Measurements from ENCODE around the gene LRP1B.

LRP1B gene

GRCh38 chr2:141889788-141890187 lies 241.0 kb downstream of the LRP1B start:
- Histone ChIP-seq H3K9me3 (ENCODE audit: insufficient read depth, low read length) (no peaks in the 10 kb centered on the region), H3K9ac (ENCODE audit: insufficient read length, low read depth) (no peak overlapping the region), H3K27me3 (ENCODE audit: insufficient read depth, insufficient read length) (no peaks in the 10 kb centered on the region), H3K4me1 (ENCODE audit: insufficient read depth, insufficient read length) (no peaks in the 10 kb centered on the region), H3K36me3 (ENCODE audit: insufficient read depth, insufficient read length, low read length) (no peaks in the 10 kb centered on the region), H3K4me3 (ENCODE audit: insufficient read length, low read depth) (no peak overlapping the region)
- no peak for TF ChIP-seq SUZ12 (IDR thresholded peaks at IDR 0.05; ENCODE audit: extremely low read depth, insufficient read depth, insufficient read length)
- no peak for TF ChIP-seq ZNF274 (IDR thresholded peaks at IDR 0.05; ENCODE audit: low read depth, low read length)
- TF ChIP-seq YY1 (IDR thresholded peaks at IDR 0.05; ENCODE audit: insufficient read depth, insufficient read length), result no peak
- no peak for DNase-seq (ENCODE audit: low read depth, low spot score)

DNA sequence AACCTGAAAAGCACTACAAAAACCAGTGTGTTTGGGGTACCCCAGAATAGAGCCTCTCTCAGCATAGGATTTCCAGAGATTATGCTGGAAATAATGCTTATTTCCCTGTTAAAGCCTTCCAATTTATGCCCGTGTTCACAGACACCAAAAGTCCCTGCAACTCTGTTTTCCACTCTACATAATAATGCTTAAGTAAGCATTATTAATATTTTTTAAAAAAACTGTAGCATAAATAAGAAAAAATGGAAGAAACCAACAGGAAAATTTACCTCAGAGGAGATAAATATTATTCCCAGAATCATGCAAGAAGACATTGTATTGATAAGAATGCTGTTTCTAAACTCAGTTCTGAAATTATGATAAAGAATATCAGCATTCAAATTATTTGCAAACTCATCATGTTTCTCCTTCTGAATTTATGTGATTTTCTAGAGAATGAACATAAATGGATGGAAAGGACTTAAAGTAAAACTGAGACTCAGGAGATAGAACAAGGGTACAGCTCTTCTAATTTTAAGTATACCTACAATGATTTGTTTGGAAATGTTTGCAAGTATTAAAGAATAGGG lies 241.7 kb downstream of the LRP1B start:
- Histone ChIP-seq H3K9me3 (ENCODE audit: insufficient read depth, low read length) (no peaks in the 10 kb centered on the region), H3K4me3 (ENCODE audit: insufficient read length, low read depth) (no peak overlapping the region), H3K9ac (ENCODE audit: insufficient read length, low read depth) (no peak overlapping the region), H3K4me1 (ENCODE audit: insufficient read depth, insufficient read length) (no peaks in the 10 kb centered on the region), H3K36me3 (ENCODE audit: insufficient read depth, insufficient read length, low read length) (no peaks in the 10 kb centered on the region), H3K27me3 (ENCODE audit: insufficient read depth, insufficient read length) (no peaks in the 10 kb centered on the region)
- TF ChIP-seq YY1 (IDR thresholded peaks at IDR 0.05; ENCODE audit: insufficient read depth, insufficient read length) (no peak), ZNF274 (IDR thresholded peaks at IDR 0.05; ENCODE audit: low read depth, low read length) (no peak), SUZ12 (IDR thresholded peaks at IDR 0.05; ENCODE audit: extremely low read depth, insufficient read depth, insufficient read length) (no peak)
- DNase-seq (ENCODE audit: low read depth, low spot score), result no peak

- TF ChIP-seq YY1 (IDR thresholded peaks at IDR 0.05; ENCODE audit: insufficient read depth, insufficient read length) (no peak), ZNF274 (IDR thresholded peaks at IDR 0.05; ENCODE audit: low read depth, low read length) (no peak), SUZ12 (IDR thresholded peaks at IDR 0.05; ENCODE audit: extremely low read depth, insufficient read depth, insufficient read length) (no peak)
- no peak for DNase-seq (ENCODE audit: low read depth, low spot score)
These were observed 243.5 kb downstream of the LRP1B start for GRCh38 chr2:141887363-141887762.

GRCh38 chr2:141878016-141878415 lies 252.8 kb downstream of the LRP1B start:
- Histone ChIP-seq H3K27me3 (ENCODE audit: insufficient read depth, insufficient read length) (no peaks in the 10 kb centered on the region), H3K9me3 (ENCODE audit: insufficient read depth, low read length) (no peaks in the 10 kb centered on the region), H3K4me3 (ENCODE audit: insufficient read length, low read depth) (no peak overlapping the region), H3K36me3 (ENCODE audit: insufficient read depth, insufficient read length, low read length) (no peaks in the 10 kb centered on the region), H3K9ac (ENCODE audit: insufficient read length, low read depth) (no peak overlapping the region), H3K4me1 (ENCODE audit: insufficient read depth, insufficient read length) (no peaks in the 10 kb centered on the region)
- no peak for DNase-seq (ENCODE audit: low read depth, low spot score)
- TF ChIP-seq YY1 (IDR thresholded peaks at IDR 0.05; ENCODE audit: insufficient read depth, insufficient read length) (no peak), SUZ12 (IDR thresholded peaks at IDR 0.05; ENCODE audit: extremely low read depth, insufficient read depth, insufficient read length) (no peak), ZNF274 (IDR thresholded peaks at IDR 0.05; ENCODE audit: low read depth, low read length) (no peak)

More at GRCh38 chr2:141887363-141887762, 243.5 kb downstream of the LRP1B start:
- Histone ChIP-seq H3K36me3 (ENCODE audit: insufficient read depth, insufficient read length, low read length) (no peaks in the 10 kb centered on the region), H3K9me3 (ENCODE audit: insufficient read depth, low read length) (no peaks in the 10 kb centered on the region), H3K4me1 (ENCODE audit: insufficient read depth, insufficient read length) (no peaks in the 10 kb centered on the region), H3K9ac (ENCODE audit: insufficient read length, low read depth) (no peak overlapping the region), H3K4me3 (ENCODE audit: insufficient read length, low read depth) (no peak overlapping the region), H3K27me3 (ENCODE audit: insufficient read depth, insufficient read length) (no peaks in the 10 kb centered on the region)

DNA sequence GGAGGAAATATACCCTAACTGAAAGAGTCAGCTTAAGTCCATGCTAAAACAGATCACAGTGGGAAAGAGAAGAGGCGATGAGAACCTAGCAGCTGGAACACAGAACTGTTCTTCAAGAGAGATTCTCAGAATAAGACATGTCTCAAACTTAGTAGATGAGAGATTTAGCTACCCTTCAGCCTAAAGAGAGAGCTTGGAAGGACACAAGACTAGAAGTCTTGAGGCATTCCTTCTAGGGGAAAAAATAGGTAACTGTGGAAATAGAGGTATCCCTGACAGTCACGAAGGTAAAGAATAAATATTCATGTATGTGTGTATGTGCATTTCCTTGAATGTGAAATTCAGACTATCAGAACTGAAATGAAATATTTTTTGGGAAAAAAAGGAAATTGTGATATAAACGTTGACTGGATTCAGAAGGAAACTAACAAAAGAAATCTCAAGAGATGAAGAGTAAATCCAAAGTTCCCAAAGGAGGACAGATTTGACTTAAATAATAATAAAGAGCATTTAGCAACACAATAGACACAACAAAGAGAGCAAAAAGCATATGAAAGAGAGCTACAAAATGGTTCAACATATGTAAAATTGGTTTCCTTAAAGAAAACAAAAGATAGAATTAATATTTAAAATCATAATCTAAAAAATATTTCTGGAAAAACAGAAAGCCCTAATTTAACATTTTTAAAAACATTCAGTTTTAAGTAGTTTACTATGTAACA lies 258.7 kb downstream of the LRP1B start:
- Histone ChIP-seq H3K9me3 (ENCODE audit: insufficient read depth, low read length) (no peaks in the 10 kb centered on the region), H3K4me3 (ENCODE audit: insufficient read length, low read depth) (no peak overlapping the region), H3K4me1 (ENCODE audit: insufficient read depth, insufficient read length) (no peaks in the 10 kb centered on the region), H3K36me3 (ENCODE audit: insufficient read depth, insufficient read length, low read length) (no peaks in the 10 kb centered on the region), H3K9ac (ENCODE audit: insufficient read length, low read depth) (no peak overlapping the region), H3K27me3 (ENCODE audit: insufficient read depth, insufficient read length) (no peaks in the 10 kb centered on the region)
- TF ChIP-seq SUZ12 (IDR thresholded peaks at IDR 0.05; ENCODE audit: extremely low read depth, insufficient read depth, insufficient read length) (no peak), YY1 (IDR thresholded peaks at IDR 0.05; ENCODE audit: insufficient read depth, insufficient read length) (no peak), ZNF274 (IDR thresholded peaks at IDR 0.05; ENCODE audit: low read depth, low read length) (no peak)
- DNase-seq (ENCODE audit: low read depth, low spot score), result peak; percentile 8

DNA sequence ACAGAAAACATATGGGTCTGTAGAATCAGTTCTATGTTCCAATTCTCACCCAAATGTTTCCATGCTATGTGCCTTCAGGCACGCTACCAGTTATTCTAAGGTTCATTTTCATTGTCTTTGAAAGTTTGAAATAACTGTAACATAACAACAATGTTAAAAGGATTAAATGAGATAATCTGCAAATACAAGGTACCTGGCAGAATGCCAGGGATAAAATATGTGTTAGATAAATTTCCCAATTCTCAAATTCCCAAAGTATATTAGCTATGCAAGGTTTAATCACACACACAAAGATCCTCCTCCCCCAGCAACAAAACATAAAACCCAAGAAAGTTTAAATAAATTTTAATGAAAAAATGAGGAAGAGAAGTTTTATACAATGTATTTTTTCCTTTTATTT lies 261.2 kb downstream of the LRP1B start:
- H3K27me3 ChIP-seq (ENCODE audit: insufficient read depth, insufficient read length), result no peaks in the 10 kb centered on the region
- TF ChIP-seq YY1 (IDR thresholded peaks at IDR 0.05; ENCODE audit: insufficient read depth, insufficient read length) (no peak), SUZ12 (IDR thresholded peaks at IDR 0.05; ENCODE audit: extremely low read depth, insufficient read depth, insufficient read length) (no peak), ZNF274 (IDR thresholded peaks at IDR 0.05; ENCODE audit: low read depth, low read length) (no peak)
- no peak overlapping the region for H3K4me3 ChIP-seq (ENCODE audit: insufficient read length, low read depth)
- H3K9me3 ChIP-seq (ENCODE audit: insufficient read depth, low read length), result no peaks in the 10 kb centered on the region
- H3K4me1 ChIP-seq (ENCODE audit: insufficient read depth, insufficient read length), result no peaks in the 10 kb centered on the region
- no peak for DNase-seq (ENCODE audit: low read depth, low spot score)
- no peaks in the 10 kb centered on the region for H3K36me3 ChIP-seq (ENCODE audit: insufficient read depth, insufficient read length, low read length)
- H3K9ac ChIP-seq (ENCODE audit: insufficient read length, low read depth), result no peak overlapping the region

DNA sequence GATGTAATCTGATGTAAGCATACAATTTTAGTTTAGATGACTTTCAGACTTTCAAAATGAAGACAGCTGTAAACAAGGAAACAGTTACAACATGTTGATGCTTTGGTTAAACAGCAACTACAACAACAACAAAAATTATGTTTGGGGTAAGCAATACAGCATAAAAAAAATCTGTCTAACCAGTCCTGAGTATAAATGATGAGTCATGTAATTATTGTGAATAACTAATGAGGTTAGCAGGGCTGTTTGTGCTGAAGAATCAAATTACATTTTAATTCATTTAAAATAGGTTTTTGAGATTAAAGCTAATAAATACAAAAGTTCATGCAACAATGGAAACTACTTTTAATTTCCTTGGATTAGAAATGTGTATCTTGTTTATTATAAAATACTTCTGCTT lies 266.9 kb downstream of the LRP1B start:
- Histone ChIP-seq H3K27me3 (ENCODE audit: insufficient read depth, insufficient read length) (no peaks in the 10 kb centered on the region), H3K4me1 (ENCODE audit: insufficient read depth, insufficient read length) (no peaks in the 10 kb centered on the region), H3K9me3 (ENCODE audit: insufficient read depth, low read length) (no peaks in the 10 kb centered on the region), H3K4me3 (ENCODE audit: insufficient read length, low read depth) (no peak overlapping the region), H3K9ac (ENCODE audit: insufficient read length, low read depth) (no peak overlapping the region), H3K36me3 (ENCODE audit: insufficient read depth, insufficient read length, low read length) (no peaks in the 10 kb centered on the region)
- TF ChIP-seq YY1 (IDR thresholded peaks at IDR 0.05; ENCODE audit: insufficient read depth, insufficient read length), result no peak
- DNase-seq (ENCODE audit: low read depth, low spot score), result no peak

Data from NT2/D1 (cell line).